Lung (tissue), 12 donors: ENCODE measurements around the gene SLC35B1. TPM values are rescaled to one million over a fixed set of nuclear protein-coding genes. Genes with fewer than 3 reads are reported as not detected.
A peak's percentile ranks its signal among the peaks of the same experiment; 100 is the strongest.

Experiments
- ATAC-seq: fragments of 200-7000 bp; cut with Tn5 transposase; one replicate; pipeline ENCODE4 v1.9.1; 2020; ENCODE audit warnings: moderate number of reproducible peaks; ENCODE audit not compliant: insufficient read depth, low FRiP score
- DNase-seq, 3 donors: peaks; one replicate each; pipeline ENCODE4 v3.0.0-alpha.2; 2013 to 2017
- H3K27ac ChIP-seq, 2 donors: one replicate each; pipeline ENCODE4 v1.5.1; 2013; ENCODE audit warnings: mild to moderate bottlenecking in 2 of 2, moderate library complexity in 2 of 2, control low read depth in 1 of 2, inconsistent platforms in 1 of 2, low read depth in 1 of 2, low read length in 1 of 2
- H3K27me3 ChIP-seq, 3 donors: one replicate each; pipeline ENCODE4 v1.5.1; 2013; ENCODE audit warnings: low read length in 2 of 3; ENCODE audit not compliant: control insufficient read depth in 3 of 3, insufficient read depth in 3 of 3
- H3K36me3 ChIP-seq, 4 donors: one replicate each; pipeline ENCODE4 v1.5.1; 2013; ENCODE audit warnings: low read length in 4 of 4, mild to moderate bottlenecking in 1 of 4, moderate library complexity in 1 of 4; ENCODE audit not compliant: control insufficient read depth in 4 of 4, insufficient read depth in 4 of 4
- H3K4me1 ChIP-seq, 5 donors: one replicate each; pipeline ENCODE4 v1.5.1; 2013; ENCODE audit warnings: low read length in 5 of 5, mild to moderate bottlenecking in 2 of 5, moderate library complexity in 1 of 5; ENCODE audit not compliant: control insufficient read depth in 5 of 5, insufficient read depth in 5 of 5
- H3K4me3 ChIP-seq: one replicate; pipeline ENCODE4 v1.5.1; 2013; ENCODE audit warnings: mild to moderate bottlenecking, control low read depth, moderate library complexity
- H3K9ac ChIP-seq, 2 donors: one replicate each; pipeline ENCODE4 v1.5.1; 2013; ENCODE audit warnings: low read length in 2 of 2, control low read depth in 1 of 2; ENCODE audit not compliant: insufficient read depth in 1 of 2
- H3K9me3 ChIP-seq, 4 donors: one replicate each; pipeline ENCODE4 v1.5.1; 2013; ENCODE audit warnings: low read length in 3 of 4, mild to moderate bottlenecking in 1 of 4, moderate library complexity in 1 of 4; ENCODE audit not compliant: control insufficient read depth in 4 of 4, insufficient read depth in 3 of 4
- CTCF ChIP-seq: IDR thresholded peaks from 2 replicates; pipeline ENCODE4 v1.5.1; 2012; ENCODE audit warnings: mild to moderate bottlenecking; ENCODE audit errors: control extremely low read depth, extremely low read depth
- WGBS, 2 donors: extraction: QIAGEN DNeasy Blood & Tissue Kit; methylation state at CpG; one replicate each; pipeline ENCODE4 v1.1.7; 2013; 5-methylcytosine and 5-hydroxymethylcytosine counted together
- polyA plus RNA-seq, 2 donors: library from polyadenylated mRNA; stranded (reverse); fragments of 200-250 nt; gene quantifications; one replicate each; pipeline ENCODE4 v1.2.1, GENCODE V29; 2013
- total RNA-seq, 2 donors: library from RNA; depleted of rRNA in 1 of 2; stranded (reverse); fragments of >200 nt in 1 of 2; gene quantifications; one replicate each; pipeline ENCODE4 v1.2.1, GENCODE V29; 2014 to 2021
- donor health status: control.
- donor health status: control.
- donor health status: Bipolar disorder and iron deficiency.
- donor health status: healthy.
- donor health status: DM: yes; HTN: yes; CAD: no.

SLC35B1 gene
- total and polyA plus RNA-seq, 4 donors: 29.5 to 84.1 (median 69.3) TPM

DNA sequence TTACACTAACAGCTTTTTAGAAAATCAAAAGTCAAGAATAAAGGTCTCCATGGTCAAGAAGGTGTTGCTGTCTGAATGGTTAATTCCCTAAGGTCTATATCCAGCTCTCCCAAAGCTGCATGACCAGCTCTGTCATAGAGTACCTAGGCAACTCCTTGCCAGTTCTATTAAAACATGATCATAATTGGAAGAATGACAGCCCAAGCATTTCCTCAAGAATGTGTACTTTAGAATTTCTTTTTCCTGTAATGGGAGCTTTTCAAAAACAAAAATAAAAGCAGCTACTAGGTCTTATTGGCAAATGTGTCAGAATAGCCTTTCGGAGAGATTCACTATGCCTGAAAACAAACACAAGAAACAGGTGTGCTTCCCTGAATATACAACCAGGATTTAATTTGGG lies 37.8 kb downstream of the SLC35B1 start:
- Histone ChIP-seq H3K4me3 (no peak overlapping the region), H3K4me1 (peaks cover 0 to 9% (median 1%) of the 10 kb centered on the region in 5 donors), H3K9ac (no peak overlapping the region), H3K36me3 (peaks cover 0 to 2% (median under 1%) of the 10 kb centered on the region in 4 donors), H3K27ac (peak overlapping the region in 1 of 2 donors; percentile 33), H3K27me3 (no peaks in the 10 kb centered on the region), H3K9me3 (no peaks in the 10 kb centered on the region)
- ATAC-seq: no peak
- no peak for DNase-seq
- WGBS, 2 donors: 55 to 87% methylated on average over 1 of the region's 1 CpG
- TF ChIP-seq CTCF: no peak

DNA sequence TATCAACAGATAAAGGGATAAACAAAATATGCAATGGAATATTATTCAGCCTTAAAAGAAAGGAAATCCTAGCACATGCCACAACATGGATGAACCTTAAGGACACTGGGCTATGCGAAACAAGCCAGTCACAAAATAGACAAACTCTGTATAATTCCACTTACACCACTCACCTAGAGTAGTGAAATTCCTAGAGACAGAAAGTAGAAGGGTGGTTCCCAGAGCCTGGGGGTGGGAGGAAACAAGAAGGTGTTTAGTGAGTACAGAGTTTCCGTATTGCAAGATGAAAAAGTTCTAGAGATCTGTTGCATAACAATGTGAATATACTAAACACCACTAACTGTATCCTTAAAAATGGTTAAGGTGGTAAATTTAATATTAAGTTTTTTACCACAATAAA lies 39.9 kb downstream of the SLC35B1 start:
- DNase-seq (no peak), ATAC-seq (peak; percentile 19)
- H3K27ac ChIP-seq: peak overlapping the region in 1 of 2 donors; percentile 21
- H3K4me3 ChIP-seq: no peak overlapping the region
- H3K36me3 ChIP-seq: peaks cover 0 to 3% (median 2%) of the 10 kb centered on the region in 4 donors
- no peak for TF ChIP-seq CTCF
- H3K27me3 ChIP-seq: no peaks in the 10 kb centered on the region
- no peaks in the 10 kb centered on the region for H3K9me3 ChIP-seq
- H3K9ac ChIP-seq: no peak overlapping the region
- 44 to 51% methylated on average over 2 of the region's 2 CpGs for WGBS, 2 donors
- peaks cover 0 to 11% (median 3%) of the 10 kb centered on the region in 5 donors for H3K4me1 ChIP-seq

GRCh38 chr17:49664706-49665211 lies 43.0 kb downstream of the SLC35B1 start:
- no peaks in the 10 kb centered on the region for H3K27me3 ChIP-seq
- no peak overlapping the region for H3K9ac ChIP-seq
- DNase-seq: no peak
- H3K27ac ChIP-seq: no peak overlapping the region
- peaks cover 0 to 6% (median 0%) of the 10 kb centered on the region in 5 donors for H3K4me1 ChIP-seq
- no peak for ATAC-seq
- no peak overlapping the region for H3K4me3 ChIP-seq
- no peaks in the 10 kb centered on the region for H3K9me3 ChIP-seq
- H3K36me3 ChIP-seq: peaks cover 0 to 4% (median 3%) of the 10 kb centered on the region in 4 donors
- no peak for TF ChIP-seq CTCF
- WGBS, 2 donors: 69 to 79% methylated on average over 3 of the region's 3 CpGs
